Measurements from ENCODE around the gene CFDP1. TPM values are rescaled to one million over a fixed set of nuclear protein-coding genes. Genes with fewer than 3 reads are reported as not detected.

The CFDP1 gene
- total and polyA plus RNA-seq, 2 donors (not counting 1 experiment from before 2014, with no cell fraction given): 47.9 to 80.0 TPM

DNA sequence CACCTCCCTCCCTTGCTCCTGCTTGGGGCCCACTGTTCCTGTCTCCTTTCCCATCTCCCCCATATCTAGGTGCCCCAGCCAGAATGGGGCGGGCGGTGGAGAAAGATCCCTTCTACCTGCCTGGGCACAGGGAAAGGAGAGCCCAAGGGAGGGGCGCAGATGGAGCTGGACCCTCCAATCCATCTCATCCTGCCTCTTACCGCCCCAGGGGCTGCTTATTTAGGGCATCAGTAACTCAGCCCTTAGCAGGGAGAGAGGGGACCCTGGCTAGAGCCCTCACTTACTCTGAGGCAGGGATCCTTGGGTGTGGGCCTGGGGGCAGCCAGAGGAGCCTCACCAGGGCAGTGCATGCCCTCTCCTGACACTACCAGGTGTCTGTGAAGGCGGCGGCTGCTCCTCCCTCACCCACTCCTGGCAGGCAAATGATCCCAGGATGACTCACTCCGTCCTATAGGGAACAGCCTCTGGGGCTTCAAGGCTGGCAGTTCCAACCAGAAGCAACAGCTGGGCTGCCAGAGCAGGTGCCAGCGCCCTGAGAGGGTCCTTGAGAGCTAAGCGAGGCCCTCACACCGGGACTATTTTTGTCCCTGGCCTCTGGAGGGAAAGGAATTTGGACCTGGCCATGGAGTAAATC is 165.6 kb downstream of the CFDP1 start:
- Histone ChIP-seq H2AFZ (ENCODE audit: low read length) (no peak overlapping the region), H3K4me3 (replicated peaks in 1 of 4; ENCODE audit: control extremely low read depth in 1 of 4, insufficient read depth in 1 of 4, low read depth in 3 of 4, low read length in 4 of 4) (no peak overlapping the region), H3K4me2 (ENCODE audit: extremely low read depth, insufficient read depth, low read length) (no peak overlapping the region), H3K36me3 (ENCODE audit: control insufficient read depth, insufficient read depth, low read length) (peaks cover 8% of the 10 kb centered on the region), H3K27me3 (ENCODE audit: control insufficient read depth, insufficient read depth, low read length) (no peaks in the 10 kb centered on the region), H3K79me2 (ENCODE audit: control insufficient read depth, insufficient read depth, low read length) (peaks cover 30% of the 10 kb centered on the region), H3K9me3 (ENCODE audit: control insufficient read depth, insufficient read depth, low read depth, low read length) (no peaks in the 10 kb centered on the region), H3K9ac (ENCODE audit: insufficient read depth, low read length) (no peak overlapping the region), H4K20me1 (ENCODE audit: control insufficient read depth, extremely low read depth, insufficient read depth, low read length) (peaks cover 3% of the 10 kb centered on the region), H3K4me1 (ENCODE audit: control insufficient read depth, extremely low read depth, insufficient read depth, low read length) (peaks cover 28% of the 10 kb centered on the region), H3K27ac (ENCODE audit: insufficient read depth, low read length) (no peak overlapping the region)
- DNase-seq (ENCODE audit: low read depth in 2 of 2): peak; percentile 56 to 64
- TF ChIP-seq, protein P1, sequence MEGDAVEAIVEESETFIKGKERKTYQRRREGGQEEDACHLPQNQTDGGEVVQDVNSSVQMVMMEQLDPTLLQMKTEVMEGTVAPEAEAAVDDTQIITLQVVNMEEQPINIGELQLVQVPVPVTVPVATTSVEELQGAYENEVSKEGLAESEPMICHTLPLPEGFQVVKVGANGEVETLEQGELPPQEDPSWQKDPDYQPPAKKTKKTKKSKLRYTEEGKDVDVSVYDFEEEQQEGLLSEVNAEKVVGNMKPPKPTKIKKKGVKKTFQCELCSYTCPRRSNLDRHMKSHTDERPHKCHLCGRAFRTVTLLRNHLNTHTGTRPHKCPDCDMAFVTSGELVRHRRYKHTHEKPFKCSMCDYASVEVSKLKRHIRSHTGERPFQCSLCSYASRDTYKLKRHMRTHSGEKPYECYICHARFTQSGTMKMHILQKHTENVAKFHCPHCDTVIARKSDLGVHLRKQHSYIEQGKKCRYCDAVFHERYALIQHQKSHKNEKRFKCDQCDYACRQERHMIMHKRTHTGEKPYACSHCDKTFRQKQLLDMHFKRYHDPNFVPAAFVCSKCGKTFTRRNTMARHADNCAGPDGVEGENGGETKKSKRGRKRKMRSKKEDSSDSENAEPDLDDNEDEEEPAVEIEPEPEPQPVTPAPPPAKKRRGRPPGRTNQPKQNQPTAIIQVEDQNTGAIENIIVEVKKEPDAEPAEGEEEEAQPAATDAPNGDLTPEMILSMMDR (conservative IDR thresholded peaks at IDR 0.05 in 1 of 2, IDR thresholded peaks at IDR 0.05 in 1 of 2; ENCODE audit: low read depth in 1 of 2, low read length in 2 of 2): no peak
- no peak for TF ChIP-seq EZH2 (IDR thresholded peaks at IDR 0.05; ENCODE audit: low read length, missing control alignments)

DNA sequence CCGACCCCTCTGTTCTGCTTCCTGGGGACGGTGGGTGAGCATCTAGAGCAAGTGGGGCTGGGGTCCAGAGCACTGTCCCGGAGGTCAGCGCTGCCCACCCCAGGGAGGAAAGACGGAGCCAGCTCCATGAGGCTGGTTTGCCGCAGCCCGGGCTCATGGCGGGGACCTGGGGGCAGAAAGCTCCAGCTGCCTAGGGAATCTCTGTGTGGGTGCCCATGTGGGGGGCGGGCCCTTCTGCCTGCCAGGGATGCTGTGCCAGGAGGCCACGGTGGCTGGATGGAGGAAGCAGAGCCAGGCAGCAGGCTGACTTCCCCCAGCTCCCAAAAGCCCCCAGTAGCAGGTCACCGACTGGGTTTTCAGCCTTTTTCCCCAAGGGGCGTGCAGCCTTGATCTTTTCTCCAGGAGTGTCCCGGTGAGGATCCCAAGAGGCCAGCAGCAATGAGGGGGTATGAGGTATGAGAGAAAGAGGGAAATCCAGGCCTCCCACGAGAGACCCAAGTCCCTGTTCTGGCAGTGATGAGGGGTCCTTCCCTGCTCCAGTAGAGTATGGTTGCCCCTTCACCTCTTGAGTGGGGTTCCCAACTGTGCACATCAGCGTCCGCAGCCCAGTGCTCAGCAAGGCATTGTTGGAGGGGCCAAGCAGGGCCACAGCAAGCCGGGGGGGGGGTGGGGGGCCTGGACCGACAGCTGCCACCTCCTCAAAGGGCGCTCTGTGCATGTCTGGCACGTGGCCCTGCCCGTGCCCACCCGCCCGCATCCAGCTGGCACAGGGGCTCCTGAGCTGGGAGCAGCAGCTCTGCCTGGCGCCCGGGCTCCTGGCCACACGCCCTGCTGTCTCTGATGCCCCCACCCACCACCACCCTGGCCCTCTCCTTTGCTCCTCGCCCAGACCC is 166.3 kb downstream of the CFDP1 start:
- Histone ChIP-seq H3K79me2 (ENCODE audit: control insufficient read depth, insufficient read depth, low read length) (peaks cover 37% of the 10 kb centered on the region), H3K27ac (ENCODE audit: insufficient read depth, low read length) (no peak overlapping the region), H3K9ac (ENCODE audit: insufficient read depth, low read length) (no peak overlapping the region), H3K4me3 (replicated peaks in 1 of 4; ENCODE audit: control extremely low read depth in 1 of 4, insufficient read depth in 1 of 4, low read depth in 3 of 4, low read length in 4 of 4) (peak overlapping the region in 1 of 4 experiments; percentile 99), H3K36me3 (ENCODE audit: control insufficient read depth, insufficient read depth, low read length) (peaks cover 12% of the 10 kb centered on the region), H2AFZ (ENCODE audit: low read length) (no peak overlapping the region), H3K27me3 (ENCODE audit: control insufficient read depth, insufficient read depth, low read length) (no peaks in the 10 kb centered on the region), H3K4me1 (ENCODE audit: control insufficient read depth, extremely low read depth, insufficient read depth, low read length) (peaks cover 31% of the 10 kb centered on the region), H3K4me2 (ENCODE audit: extremely low read depth, insufficient read depth, low read length) (peak overlapping the region; percentile 80), H4K20me1 (ENCODE audit: control insufficient read depth, extremely low read depth, insufficient read depth, low read length) (peaks cover 3% of the 10 kb centered on the region), H3K9me3 (ENCODE audit: control insufficient read depth, insufficient read depth, low read depth, low read length) (no peaks in the 10 kb centered on the region)
- DNase-seq (ENCODE audit: low read depth in 2 of 2): no peak
- TF ChIP-seq EZH2 (IDR thresholded peaks at IDR 0.05; ENCODE audit: low read length, missing control alignments): no peak
- TF ChIP-seq, protein P1 (conservative IDR thresholded peaks at IDR 0.05 in 1 of 2, IDR thresholded peaks at IDR 0.05 in 1 of 2; ENCODE audit: low read depth in 1 of 2, low read length in 2 of 2): no peak

Measured in fibroblast of lung (primary cell).